Neuronal stem cell (in vitro differentiated cells): ENCODE measurements around the gene KRTAP5-2.

Experiments
- DNase-seq: peaks from one replicate; pipeline ENCODE4 v3.0.0-alpha.2; 2013; ENCODE audit warnings: low spot score
- H2AFZ ChIP-seq: one replicate; pipeline ENCODE4 v1.6.1; 2013; ENCODE audit warnings: mild to moderate bottlenecking, low read length, inconsistent platforms
- H2AK5ac ChIP-seq: 2 replicates; pipeline ENCODE4 v1.6.1; 2013; ENCODE audit warnings: low read depth, mild to moderate bottlenecking, inconsistent platforms, low read length, moderate library complexity, mixed read lengths
- H2BK120ac ChIP-seq: 2 replicates; pipeline ENCODE4 v1.6.1; 2013; ENCODE audit warnings: low read depth, mild to moderate bottlenecking, inconsistent platforms, low read length, moderate library complexity, mixed read lengths
- H2BK12ac ChIP-seq: one replicate; pipeline ENCODE4 v1.6.1; 2013; ENCODE audit warnings: low read length, inconsistent platforms
- H2BK15ac ChIP-seq: 2 replicates; pipeline ENCODE4 v1.6.1; 2013; ENCODE audit warnings: mild to moderate bottlenecking, low read length, inconsistent platforms, mixed read lengths
- H2BK5ac ChIP-seq: one replicate; pipeline ENCODE4 v1.6.1; 2013; ENCODE audit warnings: inconsistent platforms, mild to moderate bottlenecking, low read length, moderate library complexity
- H3K14ac ChIP-seq: one replicate; pipeline ENCODE4 v1.6.1; 2013; ENCODE audit warnings: low read length, inconsistent platforms
- H3K18ac ChIP-seq: 2 replicates; pipeline ENCODE4 v1.6.1; 2013; ENCODE audit warnings: low read length, inconsistent platforms
- H3K23ac ChIP-seq: 2 replicates; pipeline ENCODE4 v1.6.1; 2013; ENCODE audit warnings: low read depth, mild to moderate bottlenecking, mixed read lengths, low read length, inconsistent platforms; ENCODE audit not compliant: poor library complexity
- H3K27ac ChIP-seq: replicated peaks from 3 replicates; pipeline ENCODE4 v1.5.1; 2013; ENCODE audit warnings: low read length, inconsistent platforms
- H3K27me3 ChIP-seq, 3 experiments: 2 replicates each; pipeline ENCODE4 v1.6.1; 2013; ENCODE audit warnings: low read length in 3 of 3, mild to moderate bottlenecking in 2 of 3, inconsistent platforms in 1 of 3, low read depth in 1 of 3, mixed read lengths in 1 of 3, moderate library complexity in 1 of 3; ENCODE audit not compliant: control insufficient read depth in 3 of 3, insufficient read depth in 3 of 3
- H3K36me3 ChIP-seq, 2 donors: replicated peaks in 1 of 2; 2 replicates each; pipeline ENCODE4 v1.6.1; 2013; ENCODE audit warnings: low read length in 2 of 2; ENCODE audit not compliant: control insufficient read depth in 2 of 2, insufficient read depth in 2 of 2
- H3K4ac ChIP-seq: 2 replicates; pipeline ENCODE4 v1.6.1; 2013; ENCODE audit warnings: inconsistent platforms, mild to moderate bottlenecking, low read length, moderate library complexity
- H3K4me1 ChIP-seq, 2 donors: 1 replicate in 1 of 2; 2 replicates in 1 of 2; pipeline ENCODE4 v1.6.1; 2013; ENCODE audit warnings: low read length in 2 of 2, low read depth in 1 of 2; ENCODE audit not compliant: control insufficient read depth in 2 of 2, insufficient read depth in 1 of 2
- H3K4me2 ChIP-seq: one replicate; pipeline ENCODE4 v1.6.1; 2013; ENCODE audit warnings: mild to moderate bottlenecking, low read length, inconsistent platforms; ENCODE audit not compliant: insufficient read depth, poor library complexity, severe bottlenecking
- H3K4me3 ChIP-seq, 2 donors: 2 replicates each; pipeline ENCODE4 v1.5.1; 2013; ENCODE audit warnings: low read length in 2 of 2, mild to moderate bottlenecking in 2 of 2, inconsistent platforms in 1 of 2, moderate library complexity in 1 of 2
- H3K79me1 ChIP-seq: one replicate; pipeline ENCODE4 v1.6.1; 2013; ENCODE audit warnings: low read depth, mild to moderate bottlenecking, inconsistent platforms, low read length, moderate library complexity
- H3K9ac ChIP-seq: one replicate; pipeline ENCODE4 v1.6.1; 2013; ENCODE audit warnings: mild to moderate bottlenecking, low read depth, low read length, inconsistent platforms; ENCODE audit not compliant: poor library complexity
- H3K9me3 ChIP-seq, 2 donors: replicated peaks in 1 of 2; 2 replicates each; pipeline versions ENCODE3 to v1.6.1; 2013; ENCODE audit warnings: low read length in 2 of 2, mild to moderate bottlenecking in 2 of 2, inconsistent platforms in 1 of 2, low read depth in 1 of 2, mixed read lengths in 1 of 2, moderate library complexity in 1 of 2; ENCODE audit not compliant: control insufficient read depth in 2 of 2, insufficient read depth in 1 of 2
- H4K8ac ChIP-seq: one replicate; pipeline ENCODE4 v1.6.1; 2013; ENCODE audit warnings: low read depth, mild to moderate bottlenecking, inconsistent platforms, low read length, moderate library complexity
- H4K91ac ChIP-seq: one replicate; pipeline ENCODE4 v1.6.1; 2013; ENCODE audit warnings: low read length, low read depth, mild to moderate bottlenecking, inconsistent platforms; ENCODE audit not compliant: poor library complexity
- WGBS, 2 donors: extraction: QIAGEN DNeasy Blood & Tissue Kit; methylation state at CpG; one replicate each; pipeline ENCODE4 v1.1.7; 2013; ENCODE audit warnings: missing lambda C conversion rate in 2 of 2, mixed read lengths in 1 of 2; ENCODE audit not compliant: insufficient read length in 2 of 2, insufficient replicate concordance in 1 of 2; ENCODE audit errors: extremely low coverage in 2 of 2; 5-methylcytosine and 5-hydroxymethylcytosine counted together

The KRTAP5-2 gene

DNA sequence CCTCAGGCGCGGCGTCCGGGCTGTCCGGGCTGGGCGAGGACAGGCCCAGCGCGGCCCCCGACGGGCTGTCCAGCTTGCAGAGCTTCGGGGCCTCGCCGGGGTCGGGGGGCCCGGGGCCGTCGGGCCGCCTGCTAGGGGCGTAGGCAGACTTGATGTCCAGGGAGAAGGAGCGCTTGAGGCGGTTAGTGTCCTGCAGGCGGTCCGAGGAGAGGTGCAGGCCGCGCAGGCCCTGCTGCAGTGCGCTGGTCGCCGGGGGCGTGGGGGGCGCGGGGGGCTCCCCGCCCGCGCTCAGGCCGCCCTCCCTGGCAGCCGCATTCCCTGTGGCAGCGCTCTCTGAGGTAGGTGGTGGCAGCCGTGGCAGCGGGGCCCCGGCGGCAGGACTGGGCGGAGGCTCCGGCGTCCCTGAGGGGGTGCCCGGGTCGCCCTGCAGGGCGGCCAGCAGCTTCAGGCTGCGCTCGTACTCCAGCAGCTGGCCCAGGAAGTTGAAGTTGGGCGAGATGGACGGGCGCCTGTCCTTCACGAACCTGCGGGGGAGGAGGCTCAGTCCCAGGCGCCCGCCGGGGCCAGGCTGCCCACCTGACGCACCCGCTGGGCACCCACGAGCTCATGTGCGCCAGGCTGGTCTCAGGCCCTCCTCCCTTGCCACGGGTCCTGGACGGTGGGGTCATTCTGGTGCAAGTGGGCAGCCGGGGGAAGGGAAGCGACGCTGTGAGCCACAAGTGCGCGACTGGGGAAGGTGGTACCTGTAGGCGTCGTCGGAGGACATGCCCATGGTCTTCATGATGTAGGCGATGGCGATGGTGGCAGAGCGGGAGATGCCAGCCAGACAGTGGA, 40.8 kb downstream of the KRTAP5-2 start:
- Histone ChIP-seq H3K4me2 (peak overlapping the region; percentile 40), H2BK12ac (peak overlapping the region; percentile 41), H2BK120ac (no peak overlapping the region), H3K36me3 (peaks cover 0 to 5% of the 10 kb centered on the region in 2 donors), H3K4me1 (peaks cover 0 to 10% of the 10 kb centered on the region in 2 donors), H3K4ac (no peak overlapping the region), H2BK5ac (no peak overlapping the region), H3K14ac (peak overlapping the region; percentile 38), H2AFZ (no peak overlapping the region), H3K23ac (peak overlapping the region; percentile 34), H4K91ac (no peak overlapping the region), H3K27ac (no peak overlapping the region), H2BK15ac (peak overlapping the region; percentile 78), H2AK5ac (peak overlapping the region; percentile 79), H3K18ac (no peak overlapping the region), H3K27me3 (peaks cover 2 to 50% (median 47%) of the 10 kb centered on the region in 3 experiments), H3K4me3 (no peak overlapping the region), H3K9ac (no peak overlapping the region), H3K9me3 (no peaks in the 10 kb centered on the region), H3K79me1 (no peaks in the 10 kb centered on the region), H4K8ac (no peak overlapping the region)
- no peak for DNase-seq
- no CpG with 5 or more reads among the region's 74 CpGs for WGBS, 2 donors

DNA sequence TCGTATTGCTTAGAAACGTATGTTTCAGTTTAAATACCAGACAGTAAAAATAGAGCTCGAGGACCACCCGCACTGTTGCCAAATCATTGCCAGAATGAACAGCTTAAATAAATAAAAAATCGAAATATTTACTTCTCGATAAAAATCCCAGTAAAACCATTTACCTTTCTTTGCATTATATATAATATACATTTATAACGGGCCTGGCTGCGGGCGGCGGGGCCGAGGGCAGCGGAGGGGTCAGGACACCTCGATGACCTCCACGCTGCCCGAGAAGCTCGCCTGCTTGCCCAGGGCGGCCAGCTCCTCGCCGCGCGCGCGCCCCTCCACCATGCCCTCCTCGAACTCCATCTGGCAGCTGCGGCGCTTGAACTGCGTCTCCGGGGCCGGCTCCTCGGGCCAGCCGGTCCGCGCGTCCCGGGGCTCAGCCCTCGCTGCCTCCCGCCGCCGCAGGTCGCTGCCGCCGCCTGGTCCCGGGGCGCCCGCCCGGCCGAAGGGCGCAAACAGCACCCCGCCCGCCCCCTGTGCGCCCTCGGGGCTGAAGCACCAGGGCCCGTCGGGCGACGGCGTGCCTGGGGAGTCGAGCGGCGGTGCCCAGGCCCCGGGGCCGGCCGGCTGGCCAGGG, 41.7 kb downstream of the KRTAP5-2 start:
- H3K27ac ChIP-seq, result no peak overlapping the region
- WGBS, 2 donors, result 100% methylated on average over 2 of the region's 63 CpGs; no CpG with 5 or more reads in 1 of the 2 donors
- H3K4me2 ChIP-seq, result peak overlapping the region; percentile 40
- no peak overlapping the region for H3K4ac ChIP-seq
- H3K4me1 ChIP-seq, result peaks cover 0 to 10% of the 10 kb centered on the region in 2 donors
- no peak for DNase-seq
- H2AFZ ChIP-seq, result no peak overlapping the region
- no peak overlapping the region for H3K9ac ChIP-seq
- no peaks in the 10 kb centered on the region for H3K9me3 ChIP-seq
- H2BK15ac ChIP-seq, result no peak overlapping the region
- H3K27me3 ChIP-seq, result peaks cover 2 to 51% (median 49%) of the 10 kb centered on the region in 3 experiments
- H3K36me3 ChIP-seq, result peaks cover 0 to 3% of the 10 kb centered on the region in 2 donors
- no peak overlapping the region for H2BK120ac ChIP-seq
- no peak overlapping the region for H3K4me3 ChIP-seq
- H4K8ac ChIP-seq, result no peak overlapping the region
- H3K14ac ChIP-seq, result no peak overlapping the region
- H3K18ac ChIP-seq, result peak overlapping the region; percentile 38
- H2AK5ac ChIP-seq, result no peak overlapping the region
- H3K79me1 ChIP-seq, result no peaks in the 10 kb centered on the region
- H2BK12ac ChIP-seq, result no peak overlapping the region
- no peak overlapping the region for H4K91ac ChIP-seq
- no peak overlapping the region for H2BK5ac ChIP-seq
- no peak overlapping the region for H3K23ac ChIP-seq

GRCh38 chr11:1555713-1556153, 42.4 kb downstream of the KRTAP5-2 start:
- no peak overlapping the region for H3K23ac ChIP-seq
- no peaks in the 10 kb centered on the region for H3K9me3 ChIP-seq
- no peak overlapping the region for H3K4me3 ChIP-seq
- no CpG with 5 or more reads among the region's 9 CpGs for WGBS, 2 donors
- no peak overlapping the region for H3K4ac ChIP-seq
- H4K8ac ChIP-seq, result peak overlapping the region; percentile 33
- H2BK12ac ChIP-seq, result no peak overlapping the region
- H2AK5ac ChIP-seq, result no peak overlapping the region
- H2BK15ac ChIP-seq, result no peak overlapping the region
- H2BK120ac ChIP-seq, result no peak overlapping the region
- H3K4me1 ChIP-seq, result peaks cover 0 to 10% of the 10 kb centered on the region in 2 donors
- no peak overlapping the region for H3K27ac ChIP-seq
- no peak overlapping the region for H3K14ac ChIP-seq
- H3K27me3 ChIP-seq, result peaks cover 2 to 51% (median 45%) of the 10 kb centered on the region in 3 experiments
- no peak overlapping the region for H4K91ac ChIP-seq
- DNase-seq, result no peak
- H3K79me1 ChIP-seq, result no peaks in the 10 kb centered on the region
- H3K4me2 ChIP-seq, result no peak overlapping the region
- no peak overlapping the region for H3K9ac ChIP-seq
- no peak overlapping the region for H2AFZ ChIP-seq
- H3K36me3 ChIP-seq, result peaks cover 0 to 3% of the 10 kb centered on the region in 2 donors
- no peak overlapping the region for H3K18ac ChIP-seq
- no peak overlapping the region for H2BK5ac ChIP-seq
